Stimulated activated naive B cell treated with anti-CD40 and anti-IgM and Interleukin-4, amounts not matched to agents 10 μg/mL and 1 μg/mL and 100 μg/mL, for 72 hours (primary cell): ENCODE results near the gene LRGUK.
A peak's percentile ranks its signal among the peaks of the same experiment; 100 is the strongest.

ENCODE experiments used
- ATAC-seq, 2 donors: fragments of 150-1000 bp; cut with Tn5 transposase; replicated peaks; 2 replicates each; pipeline ENCODE4 v1.10.0; 2021; ENCODE audit warnings: moderate library complexity in 1 of 2
- DNase-seq: peaks from one replicate; pipeline ENCODE4 v3.0.0; 2021
- H3K27ac Mint-ChIP-seq: one replicate; pipeline ENCODE4 v1.8.0; 2022; ENCODE audit warnings: mild to moderate bottlenecking, mixed read lengths
- H3K27me3 Mint-ChIP-seq, 2 donors: one replicate each; pipeline ENCODE4 v1.8.0; 2022; ENCODE audit warnings: mixed read lengths in 2 of 2
- H3K36me3 Mint-ChIP-seq, 2 donors: one replicate each; pipeline ENCODE4 v1.8.0; 2022; ENCODE audit warnings: mixed read lengths in 2 of 2, mild to moderate bottlenecking in 1 of 2
- H3K4me1 Mint-ChIP-seq, 2 donors: one replicate each; pipeline ENCODE4 v1.8.0; 2022; ENCODE audit warnings: mixed read lengths in 2 of 2, mild to moderate bottlenecking in 1 of 2
- H3K4me3 Mint-ChIP-seq, 2 donors: one replicate each; pipeline ENCODE4 v1.8.0; 2022; ENCODE audit warnings: mild to moderate bottlenecking in 2 of 2, mixed read lengths in 2 of 2, moderate library complexity in 1 of 2
- H3K9me3 Mint-ChIP-seq, 2 donors: one replicate each; pipeline ENCODE4 v1.8.0; 2022; ENCODE audit warnings: mixed read lengths in 2 of 2, mild to moderate bottlenecking in 1 of 2

Gene LRGUK

GRCh38 chr7:134153493-134154136, 26.5 kb downstream of the LRGUK start:
- Mint-ChIP-seq H3K4me1 (no peaks in the 10 kb centered on the region), H3K4me3 (no peak overlapping the region), H3K27ac (no peak overlapping the region), H3K36me3 (no peaks in the 10 kb centered on the region), H3K27me3 (peaks cover 0 to 6% of the 10 kb centered on the region in 2 donors), H3K9me3 (no peaks in the 10 kb centered on the region)
- DNase-seq = no peak
- ATAC-seq = no peak

GRCh38 chr7:134154581-134155130, 27.5 kb downstream of the LRGUK start:
- no peak for DNase-seq
- Mint-ChIP-seq H3K4me3 (no peak overlapping the region), H3K4me1 (no peaks in the 10 kb centered on the region), H3K9me3 (no peaks in the 10 kb centered on the region), H3K36me3 (no peaks in the 10 kb centered on the region), H3K27me3 (peaks cover 0 to 6% of the 10 kb centered on the region in 2 donors), H3K27ac (no peak overlapping the region)
- no peak for ATAC-seq

DNA sequence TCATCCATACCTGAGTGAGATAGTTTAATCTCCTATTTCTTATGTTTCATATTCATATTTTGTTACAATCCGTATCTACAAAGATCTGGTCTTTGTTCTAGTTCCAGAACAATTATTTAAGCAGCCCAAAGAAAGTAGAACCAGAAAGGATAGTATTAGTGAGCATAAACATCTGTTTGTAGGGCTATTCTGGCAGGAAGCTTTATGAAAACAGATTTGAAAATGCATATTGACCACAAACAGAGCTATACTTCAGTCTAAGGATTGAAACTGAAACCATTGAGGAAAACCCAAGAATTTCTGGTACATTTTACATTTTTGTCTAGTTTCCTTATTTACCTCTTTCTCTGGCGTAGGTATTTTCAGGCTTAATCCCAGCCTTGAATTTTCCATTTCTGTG, 28.1 kb downstream of the LRGUK start:
- Mint-ChIP-seq H3K4me3 (no peak overlapping the region), H3K4me1 (no peaks in the 10 kb centered on the region), H3K9me3 (no peaks in the 10 kb centered on the region), H3K36me3 (no peaks in the 10 kb centered on the region), H3K27me3 (peaks cover 0 to 6% of the 10 kb centered on the region in 2 donors), H3K27ac (no peak overlapping the region)
- no peak for DNase-seq
- no peak for ATAC-seq

DNA sequence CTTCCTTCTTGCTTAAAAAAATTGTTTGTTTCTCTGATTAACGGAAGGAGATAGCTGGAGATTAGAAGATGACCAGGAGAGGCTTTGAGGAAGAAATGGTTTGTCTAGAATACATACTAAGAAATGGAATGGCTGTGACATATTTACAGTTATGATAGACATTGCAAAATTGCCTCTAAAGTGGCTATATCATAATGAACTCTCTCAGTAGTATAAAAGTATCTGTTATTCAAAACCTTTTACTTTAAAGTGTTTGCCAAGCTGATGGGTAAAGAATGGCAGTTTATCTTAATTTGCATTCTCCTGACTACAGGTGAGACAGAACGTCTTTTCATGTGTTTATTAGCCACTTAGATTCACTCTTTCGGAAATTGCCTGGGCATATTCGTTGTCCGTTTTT, 28.7 kb downstream of the LRGUK start:
- Mint-ChIP-seq H3K36me3 (no peaks in the 10 kb centered on the region), H3K4me3 (no peak overlapping the region), H3K9me3 (no peaks in the 10 kb centered on the region), H3K27ac (no peak overlapping the region), H3K4me1 (no peaks in the 10 kb centered on the region), H3K27me3 (peaks cover 0 to 6% of the 10 kb centered on the region in 2 donors)
- no peak for DNase-seq
- ATAC-seq = no peak

DNA sequence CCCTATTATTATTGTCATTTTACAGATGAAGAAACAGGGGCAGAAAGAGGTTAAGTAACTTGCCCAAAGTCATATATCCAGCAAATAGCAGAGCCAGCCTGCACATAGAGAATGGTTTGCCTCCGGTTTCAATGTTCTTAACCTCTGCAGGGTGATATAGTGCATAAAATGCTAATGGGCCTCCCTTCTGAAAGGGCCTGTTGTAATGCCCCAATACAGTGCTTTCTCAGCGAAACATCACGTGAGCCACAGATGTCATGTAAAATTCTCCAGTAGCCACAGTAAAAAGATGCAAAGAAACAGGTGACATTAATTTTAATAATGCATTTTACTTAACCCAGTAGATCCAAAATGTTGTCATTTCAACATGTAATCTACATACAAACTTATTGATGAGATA, 38.1 kb downstream of the LRGUK start:
- no peak overlapping the region for H3K27ac Mint-ChIP-seq
- H3K36me3 Mint-ChIP-seq = no peaks in the 10 kb centered on the region
- no peaks in the 10 kb centered on the region for H3K4me1 Mint-ChIP-seq
- DNase-seq (no peak), ATAC-seq (no peak)
- no peaks in the 10 kb centered on the region for H3K9me3 Mint-ChIP-seq
- H3K4me3 Mint-ChIP-seq = no peak overlapping the region
- H3K27me3 Mint-ChIP-seq = peaks cover 0 to 4% of the 10 kb centered on the region in 2 donors

GRCh38 chr7:134167250-134167649, 40.1 kb downstream of the LRGUK start:
- DNase-seq = no peak
- Mint-ChIP-seq H3K27me3 (peaks cover 0 to 4% of the 10 kb centered on the region in 2 donors), H3K36me3 (no peaks in the 10 kb centered on the region), H3K4me1 (no peaks in the 10 kb centered on the region), H3K27ac (no peak overlapping the region), H3K9me3 (no peaks in the 10 kb centered on the region), H3K4me3 (no peak overlapping the region)
- ATAC-seq = no peak

- no peaks in the 10 kb centered on the region for H3K4me1 Mint-ChIP-seq
- no peaks in the 10 kb centered on the region for H3K36me3 Mint-ChIP-seq
- peaks cover 0 to 4% of the 10 kb centered on the region in 2 donors for H3K27me3 Mint-ChIP-seq
- H3K27ac Mint-ChIP-seq = no peak overlapping the region
- H3K4me3 Mint-ChIP-seq = no peak overlapping the region
- DNase-seq (no peak), ATAC-seq (no peak)
- H3K9me3 Mint-ChIP-seq = no peaks in the 10 kb centered on the region
These were observed 40.7 kb downstream of the LRGUK start for GRCh38 chr7:134167841-134168240.

DNA sequence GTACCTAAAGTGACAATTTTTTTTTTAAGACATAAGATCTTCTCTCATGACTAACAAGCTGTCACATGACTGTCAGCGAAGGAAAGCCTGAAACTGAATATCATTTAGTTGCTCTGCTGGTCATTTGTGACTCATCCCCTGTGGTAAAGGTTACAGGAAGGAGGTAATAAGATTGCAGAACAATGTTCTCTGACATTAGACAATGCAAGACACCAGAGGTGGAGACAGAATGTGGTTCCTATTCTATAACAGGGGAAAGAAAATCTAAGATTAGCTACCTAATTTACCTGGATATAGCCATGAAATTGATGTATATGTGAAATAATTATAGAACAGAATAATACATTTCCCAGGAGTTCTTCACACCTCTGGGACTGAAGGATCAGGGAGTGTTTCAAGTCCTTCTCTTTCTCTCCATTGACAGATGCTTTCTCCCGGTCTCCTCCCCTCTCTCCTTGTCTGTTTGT, 47.7 kb downstream of the LRGUK start:
- H3K9me3 Mint-ChIP-seq = no peaks in the 10 kb centered on the region
- peak; percentile 100 for ATAC-seq
- H3K27me3 Mint-ChIP-seq = peaks cover 0 to 4% of the 10 kb centered on the region in 2 donors

DNA sequence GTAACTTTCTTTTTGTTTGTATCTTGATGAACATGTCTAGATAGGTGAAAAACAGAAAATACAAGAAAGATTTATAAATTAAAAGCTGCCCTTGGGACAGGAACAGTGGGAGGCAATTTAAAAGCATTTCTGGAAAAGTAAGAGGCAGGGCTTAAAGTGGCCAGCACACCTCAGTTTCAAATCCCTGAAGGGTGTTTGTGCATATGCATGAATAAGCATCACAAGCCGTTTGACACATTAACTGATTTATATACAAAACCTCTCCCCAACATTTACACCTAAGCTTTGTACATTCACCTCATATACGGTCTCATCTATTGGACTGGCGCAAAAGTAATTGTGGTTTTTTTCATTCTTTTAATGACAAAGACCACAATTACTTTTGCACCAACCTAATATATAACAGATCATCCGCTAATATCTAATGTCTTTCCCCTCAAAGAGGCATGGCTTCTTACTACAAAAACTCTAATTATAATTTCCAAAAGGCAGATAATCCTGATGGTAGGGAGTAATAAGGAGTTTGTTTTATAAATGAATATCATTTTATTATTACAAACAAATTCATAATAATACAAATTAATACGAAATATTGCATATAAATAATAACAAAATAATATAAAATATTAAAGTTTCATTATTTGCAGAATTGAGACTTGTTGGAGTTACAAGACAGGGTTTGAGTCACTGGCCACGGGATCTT, 48.3 kb downstream of the LRGUK start:
- Mint-ChIP-seq H3K27me3 (peaks cover 0 to 4% of the 10 kb centered on the region in 2 donors), H3K4me1 (peaks cover 8 to 18% of the 10 kb centered on the region in 2 donors), H3K36me3 (no peaks in the 10 kb centered on the region), H3K9me3 (no peaks in the 10 kb centered on the region), H3K4me3 (peak overlapping the region in 1 of 2 donors; percentile 7), H3K27ac (no peak overlapping the region)
- DNase-seq = no peak
- ATAC-seq = no peak

More for the DNA sequence above, 47.7 kb downstream of the LRGUK start:
- Mint-ChIP-seq H3K27ac (no peak overlapping the region), H3K36me3 (no peaks in the 10 kb centered on the region), H3K4me3 (peak overlapping the region in 1 of 2 donors; percentile 7), H3K4me1 (peaks cover 8 to 18% of the 10 kb centered on the region in 2 donors)
- peak; percentile 29 for DNase-seq

- H3K4me3 Mint-ChIP-seq = no peak overlapping the region
- ATAC-seq = no peak
- H3K4me1 Mint-ChIP-seq = peaks cover 8 to 18% of the 10 kb centered on the region in 2 donors
- no peak for DNase-seq
- no peaks in the 10 kb centered on the region for H3K36me3 Mint-ChIP-seq
- no peaks in the 10 kb centered on the region for H3K9me3 Mint-ChIP-seq
- H3K27me3 Mint-ChIP-seq = peaks cover 0 to 4% of the 10 kb centered on the region in 2 donors
- H3K27ac Mint-ChIP-seq = no peak overlapping the region
These were observed 48.9 kb downstream of the LRGUK start for GRCh38 chr7:134176037-134176350.

DNA sequence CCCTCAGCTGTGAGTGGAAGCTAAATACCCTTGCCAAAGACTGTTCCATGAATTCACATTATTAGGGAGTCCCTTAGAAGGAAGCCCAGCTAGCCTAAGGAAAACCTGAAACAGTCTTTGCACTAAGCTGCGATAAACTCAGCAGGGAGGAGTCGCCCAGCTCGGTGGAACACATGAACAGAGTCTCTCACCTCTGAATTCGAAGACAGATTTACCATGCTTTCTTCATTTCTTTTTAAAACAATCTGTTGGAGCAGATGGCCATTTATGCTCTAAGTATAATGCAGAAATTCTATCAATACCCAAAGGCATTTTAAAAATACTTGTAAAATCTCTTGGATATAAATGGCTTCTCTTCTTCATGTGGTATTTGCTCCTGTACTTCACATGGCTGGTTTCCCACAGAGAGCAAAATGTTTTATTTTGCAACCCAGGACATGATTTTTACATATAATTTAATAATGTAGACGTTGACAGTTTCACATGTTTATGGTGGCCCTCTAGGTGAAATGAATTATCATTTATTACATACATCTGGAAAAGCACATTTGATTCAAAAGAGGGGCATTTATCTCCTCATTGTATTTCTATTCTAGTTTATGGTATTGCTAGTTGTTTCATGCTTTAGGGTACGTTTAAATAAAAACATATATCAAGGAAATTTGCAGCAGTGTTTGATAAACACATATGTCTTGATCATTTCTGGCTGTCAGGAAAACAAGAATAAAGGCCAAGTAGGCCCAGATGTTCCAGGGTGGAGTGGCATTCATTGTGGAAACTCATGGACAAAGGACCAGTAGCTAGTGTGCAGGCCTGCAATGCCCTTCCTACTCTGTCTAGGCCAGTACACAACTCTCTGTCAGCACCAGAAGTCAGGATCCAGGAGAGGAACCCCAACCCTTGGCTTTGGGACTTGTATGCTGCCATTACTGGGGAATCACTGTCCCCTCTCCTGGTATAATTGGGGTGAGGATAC, 52.2 kb downstream of the LRGUK start:
- no peak overlapping the region for H3K27ac Mint-ChIP-seq
- H3K4me1 Mint-ChIP-seq = peaks cover 5 to 12% of the 10 kb centered on the region in 2 donors
- no peaks in the 10 kb centered on the region for H3K36me3 Mint-ChIP-seq
- no peak for DNase-seq
- H3K27me3 Mint-ChIP-seq = peaks cover 0 to 4% of the 10 kb centered on the region in 2 donors
- H3K4me3 Mint-ChIP-seq = no peak overlapping the region
- no peaks in the 10 kb centered on the region for H3K9me3 Mint-ChIP-seq
- ATAC-seq = no peak

GRCh38 chr7:134180376-134180775, 53.2 kb downstream of the LRGUK start:
- H3K36me3 Mint-ChIP-seq = no peaks in the 10 kb centered on the region
- peaks cover 0 to 4% of the 10 kb centered on the region in 2 donors for H3K27me3 Mint-ChIP-seq
- H3K27ac Mint-ChIP-seq = no peak overlapping the region
- no peaks in the 10 kb centered on the region for H3K9me3 Mint-ChIP-seq
- H3K4me3 Mint-ChIP-seq = no peak overlapping the region
- peaks cover 1% of the 10 kb centered on the region in 2 donors for H3K4me1 Mint-ChIP-seq
- DNase-seq (no peak), ATAC-seq (no peak)

- ATAC-seq (no peak), DNase-seq (no peak)
- Mint-ChIP-seq H3K27me3 (no peaks in the 10 kb centered on the region), H3K4me1 (no peaks in the 10 kb centered on the region), H3K9me3 (no peaks in the 10 kb centered on the region), H3K27ac (no peak overlapping the region), H3K36me3 (no peaks in the 10 kb centered on the region), H3K4me3 (no peak overlapping the region)
These were observed 54.9 kb downstream of the LRGUK start for GRCh38 chr7:134182078-134182477.

GRCh38 chr7:134184767-134185166, 57.6 kb downstream of the LRGUK start:
- Mint-ChIP-seq H3K4me3 (no peak overlapping the region), H3K27ac (no peak overlapping the region)
- DNase-seq = no peak

More at GRCh38 chr7:134184767-134185166, 57.6 kb downstream of the LRGUK start:
- Mint-ChIP-seq H3K36me3 (no peaks in the 10 kb centered on the region), H3K9me3 (no peaks in the 10 kb centered on the region), H3K27me3 (peaks cover 0 to 6% of the 10 kb centered on the region in 2 donors), H3K4me1 (no peaks in the 10 kb centered on the region)
- ATAC-seq = no peak
